Ramos (cell line): ENCODE measurements around the gene FAM186B.

ENCODE experiments used
- in situ Hi-C: fragments of 300-500 bp; cut with MboI; formaldehyde crosslinking; loops from one replicate; pipeline ENCODE4 v1.14.3; 2022; ENCODE audit warnings: low sequenced_read_pairs; ENCODE audit not compliant: unreplicated experiment

The FAM186B gene

DNA sequence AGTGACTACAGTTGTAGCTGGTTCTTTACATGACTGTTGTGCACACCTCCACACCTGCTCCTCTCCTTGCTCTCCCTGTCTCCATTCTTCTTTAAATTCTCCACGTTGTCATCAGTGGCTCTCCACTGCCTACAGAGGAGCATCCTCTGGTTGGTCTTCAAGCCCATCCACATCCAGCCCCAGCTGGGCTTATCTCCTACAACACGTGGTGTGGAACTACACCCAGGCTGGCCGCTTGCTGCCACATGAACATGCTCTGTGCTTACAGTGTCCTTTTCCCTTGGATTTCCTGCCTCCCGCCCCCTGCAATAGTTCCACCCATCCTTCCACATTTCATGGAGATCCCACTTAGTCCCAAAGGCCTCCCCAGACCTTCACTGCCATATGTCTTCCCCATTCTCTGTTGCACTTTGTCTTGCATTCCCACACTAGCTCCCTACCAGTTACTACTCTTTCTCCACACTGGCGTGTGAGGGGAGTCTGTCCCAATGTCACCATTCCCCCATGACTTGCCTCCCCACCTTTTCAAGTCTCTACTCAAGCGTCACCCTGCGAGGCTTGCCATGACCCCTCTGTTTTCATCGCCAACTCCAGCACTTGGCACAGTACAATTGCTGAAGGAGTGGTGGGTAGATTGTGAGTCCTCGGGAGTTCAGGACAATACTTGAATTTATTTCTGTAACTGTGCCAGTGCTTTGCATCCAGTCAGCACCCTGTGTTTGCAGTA is 27.7 kb downstream of the FAM186B start:
- in situ Hi-C loops, result no loop called here

DNA sequence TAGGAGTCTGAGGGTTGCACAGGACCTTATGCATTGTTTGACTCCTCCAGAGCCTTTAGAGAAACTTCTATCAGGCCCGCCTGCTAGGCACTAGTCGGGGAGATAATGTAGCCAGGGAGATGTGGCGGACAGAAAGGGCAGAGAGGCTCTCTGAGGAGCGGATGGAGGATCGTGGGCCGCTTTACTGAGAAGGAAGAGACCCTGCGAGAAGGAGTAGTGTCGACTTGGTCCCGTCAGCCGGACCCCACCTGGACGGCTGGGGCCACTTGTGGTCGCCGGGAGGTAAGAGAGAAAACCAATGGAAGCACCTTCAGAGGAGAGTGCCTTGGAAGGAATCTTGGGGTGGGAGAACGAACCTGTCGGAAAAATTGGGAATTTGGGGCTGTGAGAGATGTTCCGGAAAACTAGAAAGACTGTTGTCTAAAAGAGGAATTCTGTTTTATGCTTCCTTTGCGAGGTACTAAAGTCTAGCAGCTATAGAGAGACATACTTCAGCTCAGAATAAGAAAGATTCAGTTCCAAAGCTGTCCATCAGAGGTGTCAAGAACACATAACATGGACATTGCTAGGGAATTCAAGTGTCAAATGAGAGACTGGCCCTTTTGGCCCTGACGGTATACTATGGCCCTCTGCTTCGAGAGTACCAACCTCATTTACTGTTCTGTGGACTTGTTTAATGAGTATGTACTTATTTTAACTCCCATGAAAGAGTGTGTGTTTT is 36.8 kb downstream of the FAM186B start:
- in situ Hi-C loops, result no loop called here

DNA sequence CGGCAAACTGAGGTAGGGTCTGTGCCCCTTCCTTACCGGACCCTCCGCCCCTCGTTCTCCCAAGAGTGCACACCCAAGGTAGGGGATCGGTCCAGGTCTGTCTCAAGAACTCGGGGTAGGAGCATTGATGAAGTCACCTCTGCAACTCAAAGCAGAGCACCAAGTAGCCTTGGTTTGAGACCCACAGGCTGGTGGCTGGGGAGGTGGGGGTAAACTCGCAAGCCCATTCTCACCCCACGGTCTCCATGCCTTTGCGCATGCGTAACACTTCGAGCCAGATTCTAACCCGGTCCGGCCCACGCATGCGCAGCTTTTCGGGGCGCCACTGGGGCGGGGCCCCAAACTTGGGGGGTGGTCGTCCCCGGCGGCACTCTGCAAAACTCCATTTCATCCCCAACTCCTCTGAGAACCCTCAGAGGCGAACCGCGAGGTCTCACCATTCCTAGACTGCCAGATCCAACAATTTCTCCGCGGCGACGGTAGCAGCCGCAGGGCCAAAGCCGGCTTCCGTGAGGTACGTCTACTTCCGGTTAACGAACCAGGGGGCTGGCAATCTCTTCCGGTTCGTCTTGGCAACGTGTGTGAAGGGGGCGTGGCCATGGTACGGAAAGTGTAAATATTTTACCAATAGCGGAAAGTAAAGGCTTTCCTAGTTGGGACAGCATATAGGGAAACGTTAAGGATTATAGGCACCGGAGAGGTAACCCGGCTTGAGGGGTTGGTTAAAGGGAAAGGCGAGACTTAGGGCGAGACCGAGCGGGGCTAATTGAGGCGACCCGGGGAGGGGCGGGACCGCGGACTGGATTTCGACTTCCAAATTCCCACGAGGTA is 37.6 kb downstream of the FAM186B start, which contains the start of gene MCRS1:
TSS of gene MCRS1 (minus strand) at position 532 of the 831 bp plus-strand sequence. CDS start 1,411 bp downstream, outside the sequence.
- in situ Hi-C loops, result no loop called here

DNA sequence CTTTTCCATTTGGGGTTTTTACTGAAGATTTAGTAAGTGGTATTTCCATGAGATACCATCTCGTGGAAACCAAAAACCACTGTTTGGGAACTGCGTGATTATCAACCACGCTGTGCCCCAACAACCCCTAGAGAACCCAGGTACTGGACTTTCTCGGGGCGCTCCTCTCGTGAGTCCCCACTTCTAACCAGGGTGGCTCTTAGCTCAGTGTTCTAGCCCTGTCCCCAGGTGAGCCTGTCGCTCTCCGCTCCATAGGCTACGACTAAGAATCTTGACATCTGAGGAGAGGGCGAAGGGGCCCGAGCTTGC is 38.2 kb downstream of the FAM186B start:
- in situ Hi-C loops, result no loop called here

DNA sequence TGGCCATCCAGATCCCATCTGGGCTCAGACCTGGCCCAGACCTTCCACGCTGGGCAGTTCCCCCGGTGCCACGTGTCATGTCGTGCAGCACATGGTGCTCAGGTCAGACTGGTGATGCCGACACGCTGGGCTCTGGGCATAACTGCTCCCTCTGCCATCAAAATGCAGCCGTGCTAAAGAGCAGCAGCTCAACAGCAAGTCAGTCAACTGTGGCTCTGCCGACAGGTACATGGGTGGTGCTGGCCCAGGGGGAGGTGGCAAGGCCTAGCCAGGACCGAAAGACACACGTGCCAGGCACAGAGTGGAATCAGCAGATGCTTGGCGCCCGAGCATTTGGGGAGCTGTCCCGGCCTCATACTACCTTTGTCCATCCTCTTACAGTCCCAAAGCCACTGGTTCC is 39.1 kb downstream of the FAM186B start:
- in situ Hi-C loops, result no loop called here

DNA sequence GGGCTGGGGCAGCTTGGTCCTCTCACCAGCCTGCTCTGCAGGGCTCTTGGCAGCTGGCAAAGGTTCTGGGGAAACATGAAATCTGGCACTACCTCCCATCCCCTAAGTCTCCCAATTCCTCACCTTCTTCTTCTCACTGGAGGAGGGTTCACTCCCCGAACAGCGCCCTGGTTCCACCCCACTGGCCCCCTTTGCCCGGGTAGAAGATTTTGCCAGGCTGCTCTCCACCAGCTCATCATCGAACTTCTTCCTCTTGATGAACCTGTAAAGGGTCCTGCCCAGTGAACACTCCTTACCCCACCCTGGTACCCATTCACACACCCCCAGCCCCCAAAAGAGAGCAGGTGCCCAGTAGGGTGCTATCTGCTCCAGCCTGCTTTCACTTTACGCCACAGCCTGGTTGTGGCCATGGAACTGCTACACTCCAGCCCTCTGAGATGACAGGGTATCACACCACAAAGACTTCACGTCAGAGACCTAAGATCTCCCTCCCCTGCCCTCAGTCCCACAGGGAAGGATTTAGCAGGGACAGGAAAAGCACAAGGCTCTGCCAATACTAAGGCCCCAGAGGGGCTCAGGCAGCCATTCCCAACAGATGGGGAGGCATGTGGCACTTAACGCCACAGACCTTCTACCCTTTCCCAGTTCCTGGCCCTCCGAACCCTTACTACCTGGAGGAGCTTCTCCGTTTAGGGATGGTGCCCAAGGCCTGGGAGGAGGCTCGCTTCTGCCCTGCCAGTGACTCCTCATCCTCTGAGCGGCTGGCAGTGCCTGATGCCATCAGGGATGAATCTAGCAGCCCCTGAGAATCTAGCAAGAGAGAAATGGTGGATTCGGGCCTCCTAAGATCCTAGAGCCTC is 39.8 kb downstream of the FAM186B start:
- in situ Hi-C loops, result no loop called here

DNA sequence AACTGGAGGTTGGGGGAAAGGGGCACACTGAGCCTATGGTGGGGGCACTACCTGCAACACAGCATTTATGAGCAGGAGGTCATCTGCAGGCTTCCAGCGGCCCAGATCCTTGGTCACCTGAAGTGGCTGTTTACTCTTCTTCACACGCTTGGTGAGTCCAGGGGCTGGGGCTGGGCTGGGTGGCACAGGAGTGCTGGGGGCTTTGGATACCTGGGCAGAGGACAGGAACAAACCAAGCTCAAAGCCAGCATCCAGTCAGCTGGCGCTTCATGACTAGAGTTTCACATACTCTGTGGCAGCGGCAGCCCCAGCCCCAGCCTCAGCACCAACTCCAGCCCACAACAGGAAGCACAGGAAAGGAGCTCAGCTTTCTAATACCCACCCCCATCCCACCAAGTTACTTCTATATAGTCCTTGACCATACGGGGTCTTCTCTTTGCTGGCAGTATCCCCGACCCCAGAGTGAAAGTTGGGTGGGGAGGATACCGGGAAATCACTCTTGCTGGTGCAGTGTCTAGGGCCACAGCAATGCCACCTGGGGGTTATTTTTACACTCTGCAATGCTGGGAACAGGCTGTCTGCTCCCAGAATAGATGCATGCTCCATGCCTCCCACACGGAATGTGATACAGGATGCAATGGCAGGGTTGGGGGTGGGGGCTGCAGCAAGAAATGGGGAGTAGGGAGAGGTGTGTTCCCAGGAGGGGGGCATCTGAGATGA is 40.6 kb downstream of the FAM186B start:
- in situ Hi-C loops, result no loop called here

DNA sequence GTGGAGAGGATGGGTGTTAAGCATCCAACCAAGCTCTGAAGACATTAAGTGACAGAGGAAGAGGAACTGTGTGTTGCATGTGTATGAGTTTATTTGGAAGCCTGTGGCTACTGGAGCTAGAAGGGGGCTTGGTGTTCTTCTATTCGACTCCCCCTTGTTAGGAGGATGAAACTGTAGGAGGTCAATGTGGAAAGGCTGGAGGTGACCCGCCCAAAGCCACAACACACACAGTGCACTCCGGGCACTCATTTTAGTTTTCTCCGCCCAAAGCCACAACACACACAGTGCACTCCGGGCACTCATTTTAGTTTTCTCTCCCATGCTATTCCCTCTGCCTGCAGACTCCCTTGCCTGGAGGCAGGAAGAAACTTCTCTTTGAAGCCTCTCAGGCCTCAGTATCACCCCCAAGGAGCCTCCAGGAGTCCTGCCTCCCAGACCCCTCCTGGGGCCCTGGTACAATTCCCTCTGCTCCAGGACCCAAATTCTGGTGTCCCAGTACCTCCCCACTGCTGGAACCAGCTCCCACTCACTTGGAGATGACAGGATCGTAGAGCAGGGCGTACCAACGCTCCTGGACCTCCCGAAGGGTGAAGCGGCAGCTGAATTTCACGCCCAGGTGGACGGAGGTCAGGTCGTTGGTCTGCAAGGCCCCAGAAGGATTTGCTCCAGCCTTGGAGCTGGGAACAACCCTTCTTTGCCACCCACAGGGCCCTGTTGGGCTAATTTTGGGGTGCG is 41.3 kb downstream of the FAM186B start:
- in situ Hi-C loops, result no loop called here

DNA sequence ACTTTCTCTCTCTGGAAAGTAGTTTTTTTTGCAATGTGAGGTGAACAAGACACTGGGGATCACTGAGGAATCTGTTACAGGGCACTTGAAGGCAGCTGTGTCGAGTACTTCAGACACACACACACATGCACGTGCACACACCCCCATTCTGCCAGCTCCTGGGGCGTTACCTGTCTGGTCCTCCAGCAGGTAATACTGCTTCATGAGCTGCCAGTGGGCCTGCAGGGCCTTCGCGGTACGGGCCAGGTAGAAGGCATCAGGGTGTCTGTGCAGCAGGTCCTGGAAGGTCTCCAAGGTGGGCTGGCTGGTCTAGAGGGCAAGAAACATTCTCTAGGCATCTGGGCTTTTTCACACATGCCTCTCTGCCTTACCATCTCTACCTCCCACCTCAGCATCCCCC is 42.6 kb downstream of the FAM186B start:
- in situ Hi-C loops, result no loop called here

DNA sequence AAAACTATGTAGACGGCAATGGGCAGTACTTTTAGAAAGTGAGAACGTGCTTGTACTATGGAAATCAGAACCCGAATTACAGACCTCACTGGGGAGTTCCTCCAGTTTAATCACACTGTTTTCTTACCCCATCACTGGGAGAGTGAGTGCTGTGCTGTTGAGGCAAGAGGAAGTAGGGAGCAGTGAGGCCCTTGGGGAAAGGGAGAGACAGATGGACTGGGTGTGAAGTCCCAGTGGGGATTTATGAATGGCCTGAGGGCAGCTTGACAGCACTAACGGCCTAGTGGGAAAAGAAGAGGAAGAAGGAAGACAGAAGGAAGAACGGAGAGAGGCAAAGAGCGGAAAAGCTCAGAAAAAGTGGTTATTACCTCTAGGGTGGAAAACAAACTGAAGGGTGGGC is 43.2 kb downstream of the FAM186B start:
- in situ Hi-C loops, result no loop called here

DNA sequence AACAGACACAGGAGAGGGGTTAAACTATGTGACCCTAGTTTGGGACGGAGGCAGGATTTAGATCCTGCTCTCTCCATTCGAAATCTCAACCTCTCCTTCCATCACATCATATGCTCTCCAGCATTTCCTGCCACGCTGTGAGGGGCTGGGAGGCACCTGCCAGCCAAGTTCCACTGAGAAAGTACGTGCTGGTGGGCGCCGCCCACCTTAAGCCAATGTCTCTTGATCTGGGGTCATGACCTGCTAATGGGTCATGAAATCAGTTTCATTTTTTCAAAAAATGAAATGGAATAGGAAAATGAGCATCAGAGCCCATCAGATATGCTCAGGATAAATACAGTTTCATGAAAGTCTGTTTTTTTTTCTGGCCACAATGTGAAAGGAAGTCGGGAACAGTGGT is 44.7 kb downstream of the FAM186B start:
- in situ Hi-C loops, result no loop called here

DNA sequence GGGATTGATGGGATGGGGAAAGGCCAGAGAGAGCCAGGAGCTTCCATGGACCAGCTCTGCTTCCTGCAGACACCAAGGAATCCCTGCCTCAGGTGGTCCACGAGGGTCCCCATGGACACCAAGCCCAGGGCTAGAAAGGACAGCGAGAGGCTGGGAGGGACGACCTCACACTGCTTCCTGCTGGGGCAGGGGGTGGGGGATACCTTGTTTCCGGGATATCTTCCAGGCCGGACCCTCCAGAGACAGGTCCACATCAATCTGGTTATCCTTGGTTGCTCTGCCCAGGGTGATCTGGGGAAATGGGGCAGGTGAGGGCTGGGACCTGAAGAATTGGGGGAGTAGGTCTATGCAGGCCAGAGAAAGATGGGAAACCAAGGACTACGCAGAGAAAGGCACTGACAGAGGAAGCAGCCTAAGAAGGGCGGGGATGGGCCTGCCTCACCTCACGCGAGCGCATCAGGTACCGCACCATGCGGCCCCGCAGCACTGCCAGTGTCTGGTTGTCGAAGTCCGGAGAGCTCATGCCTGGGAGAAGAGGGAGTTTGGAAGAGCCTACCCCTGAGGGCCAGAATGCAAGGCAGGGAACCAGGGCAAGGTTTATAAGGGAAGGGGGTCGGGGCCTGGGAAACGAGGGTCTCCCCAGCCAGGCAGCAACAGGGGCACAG is 46.3 kb downstream of the FAM186B start:
- in situ Hi-C loops, result no loop called here

DNA sequence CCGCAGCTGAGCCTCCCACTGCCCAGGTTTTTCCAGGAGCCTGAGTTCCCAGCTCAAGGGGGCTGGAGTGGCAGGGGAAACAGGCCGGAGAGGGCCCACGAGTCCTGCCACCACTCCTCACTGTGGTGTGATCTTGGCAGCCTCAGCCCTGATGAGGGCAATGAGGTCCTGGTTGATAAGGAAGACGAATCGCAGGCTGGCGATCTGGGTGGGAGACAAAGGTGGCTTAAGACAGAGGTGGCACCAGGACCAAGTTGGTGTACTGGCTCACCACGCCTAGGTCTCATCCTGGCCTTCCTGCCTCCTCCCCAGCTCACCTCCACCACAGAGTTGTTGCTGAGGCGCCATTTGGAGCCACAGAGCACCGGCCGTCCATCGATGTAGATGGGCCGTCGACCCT is 46.9 kb downstream of the FAM186B start:
- in situ Hi-C loops, result no loop called here

DNA sequence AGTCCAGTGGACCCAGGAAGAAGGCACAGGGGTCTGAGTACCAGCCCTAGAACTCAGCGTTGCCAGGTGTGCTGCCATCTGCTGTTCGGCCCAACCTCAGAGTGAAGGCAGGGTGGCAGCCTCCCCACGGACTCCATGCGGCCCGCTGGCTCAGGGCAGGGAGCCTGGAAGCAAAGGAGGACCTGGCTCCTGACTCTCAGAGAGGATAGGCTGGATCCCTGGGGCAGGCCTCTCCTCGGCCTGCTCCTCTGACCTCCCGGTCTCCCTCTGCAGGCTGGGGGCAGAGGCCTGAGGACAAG is 47.6 kb downstream of the FAM186B start:
- in situ Hi-C loops, result no loop called here

DNA sequence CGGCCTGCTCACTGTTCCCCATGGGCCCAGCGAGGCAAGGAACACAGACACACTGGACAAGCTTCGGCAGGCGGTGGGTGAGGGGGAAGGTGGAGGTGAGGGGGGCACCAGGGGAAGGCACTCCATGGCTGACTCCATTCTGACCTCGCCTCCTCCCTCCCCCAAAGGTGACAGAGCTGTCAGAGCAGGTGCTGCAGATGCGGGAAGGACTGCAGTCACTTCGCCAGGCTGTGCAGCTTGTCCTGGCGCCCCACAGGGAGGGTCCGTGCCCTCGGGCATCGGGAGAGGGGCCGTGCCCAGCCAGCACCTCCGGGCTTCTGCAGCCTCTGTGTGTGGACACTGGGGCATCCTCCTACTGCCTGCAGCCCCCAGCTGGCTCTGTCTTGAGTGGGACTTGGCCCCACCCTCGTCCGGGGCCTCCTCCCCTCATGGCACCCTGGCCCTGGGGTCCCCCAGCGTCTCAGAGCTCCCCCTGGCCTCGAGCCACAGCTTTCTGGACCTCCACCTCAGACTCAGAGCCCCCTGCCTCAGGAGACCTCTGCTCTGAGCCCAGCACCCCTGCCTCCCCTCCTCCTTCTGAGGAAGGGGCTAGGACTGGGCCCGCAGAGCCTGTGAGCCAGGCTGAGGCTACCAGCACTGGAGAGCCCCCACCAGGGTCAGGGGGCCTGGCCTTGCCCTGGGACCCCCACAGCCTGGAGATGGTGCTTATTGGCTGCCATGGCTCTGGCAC is 48.1 kb downstream of the FAM186B start:
- in situ Hi-C loops, result no loop called here

DNA sequence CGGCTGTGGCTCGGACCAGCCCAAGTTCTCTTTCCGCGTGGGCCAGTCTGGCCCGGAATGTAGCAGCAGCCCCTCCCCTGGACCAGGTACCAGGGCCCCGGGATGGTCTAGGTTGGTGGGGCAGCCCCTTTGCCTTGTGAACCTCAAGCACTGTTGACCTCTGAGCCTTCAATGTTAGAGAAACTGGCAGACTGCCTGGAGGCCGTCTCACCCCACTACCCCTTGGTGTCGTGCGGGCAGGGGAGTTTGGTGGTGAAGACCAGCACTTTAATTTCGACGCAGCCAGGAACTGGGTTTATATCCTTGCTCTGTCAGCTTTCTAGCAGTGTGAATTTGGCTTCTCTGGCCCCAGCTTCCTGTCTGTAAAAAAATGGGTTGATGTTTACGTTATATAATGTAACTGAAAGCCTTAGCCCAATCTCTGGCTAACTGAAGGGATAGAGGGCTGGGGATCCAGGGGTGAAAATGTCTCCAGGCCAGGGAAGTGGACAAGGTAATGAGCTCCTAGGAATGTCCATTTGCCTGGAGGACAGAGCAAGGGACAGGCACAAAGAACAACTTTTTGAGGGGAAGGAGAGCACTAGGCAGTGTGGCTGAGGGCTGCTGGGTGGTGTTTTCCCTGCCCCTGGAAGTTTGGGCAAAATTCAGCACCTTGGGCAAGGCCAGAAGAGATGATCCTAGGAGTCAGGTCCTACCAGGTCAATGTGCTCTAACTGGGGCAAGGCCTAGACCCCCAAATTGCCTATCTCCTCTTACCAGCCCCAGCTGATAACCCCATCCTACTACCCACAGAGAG is 48.9 kb downstream of the FAM186B start:
- in situ Hi-C loops, result no loop called here
